ENCODE results near the gene ZNF44.

The ZNF44 gene

DNA sequence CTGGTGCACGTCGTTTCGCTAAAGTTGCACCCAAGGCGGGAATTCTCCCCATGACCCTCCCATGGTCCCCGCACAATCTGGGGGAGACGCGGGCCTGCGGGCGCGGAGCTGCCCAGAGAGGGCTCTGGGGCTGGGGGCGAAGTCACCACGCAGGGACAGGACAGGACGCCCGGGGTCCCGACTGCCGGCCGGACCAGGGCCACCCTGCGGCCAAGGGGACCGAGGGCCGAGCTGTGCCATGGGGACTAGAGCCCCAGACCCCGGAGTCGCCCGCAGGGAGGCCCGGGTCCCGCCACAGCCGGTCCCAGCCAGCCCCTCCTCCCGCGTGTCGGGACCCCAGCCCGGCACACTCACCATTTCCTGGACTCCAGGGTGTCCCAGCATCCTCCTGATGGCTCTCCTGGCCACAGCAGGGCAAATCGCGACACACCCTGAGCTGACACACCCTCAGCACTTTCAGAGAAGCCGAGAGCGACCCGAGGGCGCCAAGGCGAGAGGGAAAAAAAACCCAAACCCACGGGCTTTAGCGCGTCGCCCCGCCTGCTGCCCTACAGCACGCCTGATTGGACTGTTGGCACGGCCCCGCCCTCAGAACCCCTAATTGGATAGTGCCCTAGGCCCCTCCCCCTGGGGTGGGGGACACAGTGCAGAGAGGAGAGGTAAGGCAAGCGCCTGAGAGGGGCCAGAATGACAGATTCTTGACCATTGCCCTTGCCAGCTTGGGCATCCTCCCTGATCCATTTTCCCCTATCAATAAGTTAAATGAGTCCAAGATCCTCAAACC, 28.6 kb downstream of the ZNF44 start:
- no peak for TF ChIP-seq CTCF (IDR thresholded peaks at IDR 0.05; ENCODE audit: low read depth, low read length, missing control alignments)
- no peak overlapping the region for H3K4me3 ChIP-seq (replicated peaks; ENCODE audit: low read depth, low read length)
- DNase-seq (ENCODE audit: extremely low read depth, low read depth): no peak

GRCh38 chr19:12261554-12261953, 33.1 kb downstream of the ZNF44 start:
- DNase-seq (ENCODE audit: extremely low read depth, low read depth): no peak
- no peak overlapping the region for H3K4me3 ChIP-seq (replicated peaks; ENCODE audit: low read depth, low read length)
- TF ChIP-seq CTCF (IDR thresholded peaks at IDR 0.05; ENCODE audit: low read depth, low read length, missing control alignments): no peak

DNA sequence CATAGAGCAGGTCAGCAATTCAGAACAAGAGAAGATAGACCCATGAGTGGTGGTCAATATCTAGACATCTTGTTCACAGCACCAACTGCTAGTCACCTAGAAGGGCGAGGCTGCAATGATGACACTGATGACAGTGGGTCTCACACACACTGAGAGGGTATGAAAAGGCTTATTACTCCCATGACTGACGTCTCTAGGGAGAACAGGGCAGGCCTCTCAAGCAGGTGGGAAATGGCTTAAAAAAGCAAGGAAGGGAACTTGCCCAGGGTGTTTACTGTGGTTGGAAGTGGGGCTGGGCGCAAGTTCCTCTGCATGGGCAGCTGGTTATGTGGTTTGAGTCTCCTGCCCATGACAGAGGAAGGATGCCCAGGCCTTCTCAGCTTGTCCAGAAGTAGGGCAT, 33.8 kb downstream of the ZNF44 start:
- H3K4me3 ChIP-seq (replicated peaks; ENCODE audit: low read depth, low read length): no peak overlapping the region
- no peak for DNase-seq (ENCODE audit: extremely low read depth, low read depth)
- no peak for TF ChIP-seq CTCF (IDR thresholded peaks at IDR 0.05; ENCODE audit: low read depth, low read length, missing control alignments)

- no peak for DNase-seq (ENCODE audit: extremely low read depth, low read depth)
- no peak overlapping the region for H3K4me3 ChIP-seq (replicated peaks; ENCODE audit: low read depth, low read length)
- TF ChIP-seq CTCF (IDR thresholded peaks at IDR 0.05; ENCODE audit: low read depth, low read length, missing control alignments): no peak
Measured at GRCh38 chr19:12260236-12260635, 34.4 kb downstream of the ZNF44 start.

DNA sequence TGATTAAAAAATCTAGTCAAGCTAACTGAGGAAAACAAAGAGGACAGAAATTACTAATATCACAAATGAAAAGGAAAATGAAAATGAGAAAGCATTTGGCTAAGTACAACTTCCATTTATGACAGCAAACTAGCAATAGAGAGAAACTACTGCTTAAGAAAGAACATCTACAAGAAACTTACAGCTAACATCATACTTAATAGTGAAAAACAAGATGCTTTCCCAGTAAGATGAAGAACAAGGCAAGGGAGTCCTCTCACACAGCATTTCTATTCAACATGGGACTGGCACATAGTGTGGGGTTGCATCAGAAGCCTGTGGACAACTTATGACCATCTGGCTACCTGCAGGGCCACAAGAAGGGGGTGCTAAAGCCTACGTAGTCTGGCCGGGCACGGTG, 39.3 kb downstream of the ZNF44 start:
- no peak for TF ChIP-seq CTCF (IDR thresholded peaks at IDR 0.05; ENCODE audit: low read depth, low read length, missing control alignments)
- H3K4me3 ChIP-seq (replicated peaks; ENCODE audit: low read depth, low read length): no peak overlapping the region
- no peak for DNase-seq (ENCODE audit: extremely low read depth, low read depth)

DNA sequence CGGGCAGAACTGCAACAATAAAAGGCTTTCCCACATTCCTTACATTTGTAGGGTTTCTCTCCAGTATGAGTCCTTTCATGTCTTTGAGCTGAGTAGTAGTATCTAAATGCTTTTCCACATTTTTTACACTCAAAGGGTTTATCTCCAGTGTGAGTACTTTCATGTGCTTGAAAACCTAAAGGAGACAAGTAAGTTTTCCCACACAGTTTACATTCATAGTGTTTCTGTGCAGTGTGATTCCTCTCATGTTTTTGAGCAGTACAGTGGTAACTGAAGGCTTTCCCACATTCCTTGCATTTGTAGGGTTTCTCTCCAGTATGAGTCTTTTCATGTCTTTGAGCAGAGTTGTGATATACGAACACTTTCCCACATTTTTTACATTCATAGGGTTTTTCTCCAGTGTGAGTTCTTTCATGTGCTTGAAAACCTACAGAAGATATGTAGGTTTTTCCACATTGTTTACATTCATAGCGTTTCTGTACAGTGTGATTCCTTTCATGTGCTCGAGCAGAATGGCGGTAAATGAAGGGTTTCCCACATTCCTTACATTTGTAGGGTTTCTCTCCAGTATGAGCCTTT, 47.0 kb downstream of the ZNF44 start:
- no peak overlapping the region for H3K4me3 ChIP-seq (replicated peaks; ENCODE audit: low read depth, low read length)
- no peak for TF ChIP-seq CTCF (IDR thresholded peaks at IDR 0.05; ENCODE audit: low read depth, low read length, missing control alignments)
- DNase-seq (ENCODE audit: extremely low read depth, low read depth): no peak
